ENCODE measurements around the gene MPC1L. TPM values are rescaled to one million over a fixed set of nuclear protein-coding genes. Genes with fewer than 3 reads are reported as not detected.
"Not testable (repeated sequence)": the region's sequence is repeated elsewhere in the genome, so short reads cannot be mapped to it uniquely, and the experiment has no call there.

MPC1L gene
- total RNA-seq, result not detected

GRCh38 chrX:40623139-40623536 lies at the start of gene MPC1L:
Gene MPC1L (plus strand): TSS chrX:40623428. CDS start chrX:40623566, 138 bp downstream.
- Mint-ChIP-seq H3K9me3 (no peaks in the 10 kb centered on the region), H3K4me3 (no peak within 1 kb of the TSS), H3K27ac (no peak within 1 kb of the TSS), H3K36me3 (ENCODE audit: insufficient read depth in 2 of 2) (peaks cover 0 to 8% of the 10 kb centered on the region in 2 donors), H3K4me1 (ENCODE audit: low read depth) (no peaks in the 10 kb centered on the region), H3K27me3 (ENCODE audit: low read depth) (no peaks in the 10 kb centered on the region)
- DNase-seq (no peak), ATAC-seq (replicated peaks in 1 of 2) (no peak)

GRCh38 chrX:40573763-40574162 lies 49.5 kb upstream of the MPC1L start:
- ATAC-seq (replicated peaks in 1 of 2) (peak; percentile 41 to 43), DNase-seq (peak; percentile 32 to 46)
- Mint-ChIP-seq H3K36me3 (ENCODE audit: insufficient read depth in 2 of 2) (no peaks in the 10 kb centered on the region), H3K27ac (no peak overlapping the region), H3K9me3 (no peaks in the 10 kb centered on the region), H3K27me3 (ENCODE audit: low read depth) (peaks cover 49% of the 10 kb centered on the region), H3K4me1 (ENCODE audit: low read depth) (peaks cover 18% of the 10 kb centered on the region), H3K4me3 (no peak overlapping the region)

GRCh38 chrX:40575411-40575810 lies 47.8 kb upstream of the MPC1L start:
- not testable (repeated sequence) for ATAC-seq (replicated peaks in 1 of 2); H3K4me3 Mint-ChIP-seq; DNase-seq; H3K36me3 Mint-ChIP-seq (ENCODE audit: insufficient read depth in 2 of 2); H3K27ac Mint-ChIP-seq; H3K9me3 Mint-ChIP-seq
- Mint-ChIP-seq H3K4me1 (ENCODE audit: low read depth) (peaks cover 18% of the 10 kb centered on the region), H3K27me3 (ENCODE audit: low read depth) (peaks cover 51% of the 10 kb centered on the region)

GRCh38 chrX:40576291-40576690 lies 46.9 kb upstream of the MPC1L start:
- no peak overlapping the region for H3K4me3 Mint-ChIP-seq
- ATAC-seq (replicated peaks in 1 of 2), result no peak
- H3K27me3 Mint-ChIP-seq (ENCODE audit: low read depth), result peaks cover 44% of the 10 kb centered on the region

GRCh38 chrX:40578039-40578695 lies 45.1 kb upstream of the MPC1L start:
- Mint-ChIP-seq H3K27ac (no peak overlapping the region), H3K36me3 (ENCODE audit: insufficient read depth in 2 of 2) (peaks cover 0 to 1% of the 10 kb centered on the region in 2 donors), H3K4me3 (no peak overlapping the region), H3K27me3 (ENCODE audit: low read depth) (peaks cover 43% of the 10 kb centered on the region), H3K9me3 (no peaks in the 10 kb centered on the region), H3K4me1 (ENCODE audit: low read depth) (peaks cover 19% of the 10 kb centered on the region)
- no peak for ATAC-seq (replicated peaks in 1 of 2)
- no peak for DNase-seq

More at GRCh38 chrX:40576291-40576690, 46.9 kb upstream of the MPC1L start:
- DNase-seq, result no peak
- H3K36me3 Mint-ChIP-seq (ENCODE audit: insufficient read depth in 2 of 2), result peaks cover 0 to 1% of the 10 kb centered on the region in 2 donors
- no peak overlapping the region for H3K27ac Mint-ChIP-seq
- H3K9me3 Mint-ChIP-seq, result no peaks in the 10 kb centered on the region
- H3K4me1 Mint-ChIP-seq (ENCODE audit: low read depth), result peaks cover 9% of the 10 kb centered on the region

- DNase-seq (no peak), ATAC-seq (replicated peaks in 1 of 2) (no peak)
- H3K27me3 Mint-ChIP-seq (ENCODE audit: low read depth), result peaks cover 48% of the 10 kb centered on the region
- peaks cover 0 to 1% of the 10 kb centered on the region in 2 donors for H3K36me3 Mint-ChIP-seq (ENCODE audit: insufficient read depth in 2 of 2)
- H3K4me3 Mint-ChIP-seq, result no peak overlapping the region
- H3K9me3 Mint-ChIP-seq, result no peaks in the 10 kb centered on the region
- H3K4me1 Mint-ChIP-seq (ENCODE audit: low read depth), result peaks cover 25% of the 10 kb centered on the region
- no peak overlapping the region for H3K27ac Mint-ChIP-seq
Observed at GRCh38 chrX:40579141-40579540, 44.1 kb upstream of the MPC1L start.

- Mint-ChIP-seq H3K27ac (peak overlapping the region; percentile 64), H3K4me3 (peak overlapping the region; percentile 87 to 92), H3K9me3 (no peaks in the 10 kb centered on the region), H3K4me1 (ENCODE audit: low read depth) (peaks cover 25% of the 10 kb centered on the region), H3K27me3 (ENCODE audit: low read depth) (peaks cover 43% of the 10 kb centered on the region), H3K36me3 (ENCODE audit: insufficient read depth in 2 of 2) (peaks cover 0 to 1% of the 10 kb centered on the region in 2 donors)
- ATAC-seq (replicated peaks in 1 of 2) (peak in 1 of 2 donors; percentile 44), DNase-seq (no peak)
Observed at GRCh38 chrX:40579900-40580536, 43.2 kb upstream of the MPC1L start.

- Mint-ChIP-seq H3K36me3 (ENCODE audit: insufficient read depth in 2 of 2) (peaks cover 0 to 1% of the 10 kb centered on the region in 2 donors), H3K27ac (peak within 1 kb of the TSS; percentile 82), H3K4me3 (peak within 1 kb of the TSS; percentile 91 to 92), H3K9me3 (no peaks in the 10 kb centered on the region), H3K4me1 (ENCODE audit: low read depth) (peaks cover 25% of the 10 kb centered on the region), H3K27me3 (ENCODE audit: low read depth) (peaks cover 50% of the 10 kb centered on the region)
- peak; percentile 88 to 93 for DNase-seq
- ATAC-seq (replicated peaks in 1 of 2), result peak; percentile 97
Observed at GRCh38 chrX:40580537-40581335, 42.5 kb upstream of the MPC1L start, which contains the start of gene ATP6AP2. Gene ATP6AP2 (plus strand): TSS chrX:40580970. CDS start chrX:40581066, 96 bp downstream.

- Mint-ChIP-seq H3K4me1 (ENCODE audit: low read depth) (peaks cover 25% of the 10 kb centered on the region), H3K36me3 (ENCODE audit: insufficient read depth in 2 of 2) (peaks cover 0 to 1% of the 10 kb centered on the region in 2 donors), H3K27me3 (ENCODE audit: low read depth) (peaks cover 53% of the 10 kb centered on the region), H3K9me3 (no peaks in the 10 kb centered on the region), H3K27ac (peak overlapping the region; percentile 82), H3K4me3 (peak overlapping the region; percentile 73 to 91)
- no peak for ATAC-seq (replicated peaks in 1 of 2)
- no peak for DNase-seq
Observed at GRCh38 chrX:40581336-40581920, 41.8 kb upstream of the MPC1L start.

- Mint-ChIP-seq H3K27me3 (ENCODE audit: low read depth) (peaks cover 48% of the 10 kb centered on the region), H3K4me1 (ENCODE audit: low read depth) (peaks cover 25% of the 10 kb centered on the region), H3K4me3 (peak overlapping the region; percentile 73 to 91)
- H3K9me3 Mint-ChIP-seq; DNase-seq; ATAC-seq (replicated peaks in 1 of 2); H3K27ac Mint-ChIP-seq; H3K36me3 Mint-ChIP-seq (ENCODE audit: insufficient read depth in 2 of 2): not testable (repeated sequence)
Observed at GRCh38 chrX:40582178-40582577, 41.0 kb upstream of the MPC1L start.

GRCh38 chrX:40582811-40583210 lies 40.4 kb upstream of the MPC1L start:
- no peak for DNase-seq
- H3K27me3 Mint-ChIP-seq (ENCODE audit: low read depth), result peaks cover 42% of the 10 kb centered on the region
- H3K36me3 Mint-ChIP-seq (ENCODE audit: insufficient read depth in 2 of 2), result peaks cover 0 to 1% of the 10 kb centered on the region in 2 donors
- H3K9me3 Mint-ChIP-seq, result no peaks in the 10 kb centered on the region
- peak overlapping the region; percentile 65 to 73 for H3K4me3 Mint-ChIP-seq
- H3K27ac Mint-ChIP-seq, result no peak overlapping the region
- ATAC-seq (replicated peaks in 1 of 2), result no peak
- peaks cover 30% of the 10 kb centered on the region for H3K4me1 Mint-ChIP-seq (ENCODE audit: low read depth)

GRCh38 chrX:40587623-40588022 lies 35.6 kb upstream of the MPC1L start:
- H3K4me3 Mint-ChIP-seq; H3K9me3 Mint-ChIP-seq; DNase-seq; H3K36me3 Mint-ChIP-seq (ENCODE audit: insufficient read depth in 2 of 2); H3K27ac Mint-ChIP-seq: not testable (repeated sequence)
- peaks cover 33% of the 10 kb centered on the region for H3K27me3 Mint-ChIP-seq (ENCODE audit: low read depth)
- ATAC-seq (replicated peaks in 1 of 2), result peak; percentile 36 to 48
- H3K4me1 Mint-ChIP-seq (ENCODE audit: low read depth), result peaks cover 39% of the 10 kb centered on the region

All from activated T-cell treated with anti-CD3 and anti-CD28 coated beads, Interleukin-2, amount 50 U/mL, for 72 hours (primary cell).